IMR-90 (cell line): ENCODE measurements around the gene TMOD4. TPM values are rescaled to one million over a fixed set of nuclear protein-coding genes. Genes with fewer than 3 reads are reported as not detected.
A peak's percentile ranks its signal among the peaks of the same experiment; 100 is the strongest.

Source experiments
- ATAC-seq: fragments of 200-7000 bp; cut with Tn5 transposase; 2 replicates; pipeline ENCODE4 v1.9.1; 2020; ENCODE audit warnings: low read depth, mild to moderate bottlenecking, moderate library complexity
- BruUV-seq: library from RNA; stranded (reverse); fragments of 400-500 nt; replicated peaks from 2 replicates; lab custom pipeline; 2021; lab: Mats Ljungman, UMichigan
- CTCF ChIA-PET: fragments of 300-600 bp; formaldehyde crosslinking; extraction: SDS; loops from one replicate; lab custom pipeline; 2021; ENCODE audit warnings: antibody characterized with exemption; lab: Yijun Ruan, JAX
- POLR2A ChIA-PET: fragments of 300-600 bp; sonication (Branson Sonifier 250); formaldehyde crosslinking; loops from one replicate; lab custom pipeline; 2022; ENCODE audit warnings: antibody characterized with exemption; ENCODE audit not compliant: unreplicated experiment; lab: Charles Lee
- DNase-seq: peaks from one replicate; pipeline ENCODE4 v3.0.0; 2013
- H2AFZ ChIP-seq: replicated peaks from 2 replicates; pipeline ENCODE3; 2013; ENCODE audit warnings: low read length, mild to moderate bottlenecking; ENCODE audit not compliant: poor library complexity
- H2AK5ac ChIP-seq: 2 replicates; pipeline ENCODE4 v1.6.1; 2013; ENCODE audit warnings: low read depth, low read length, inconsistent platforms
- H2AK9ac ChIP-seq: replicated peaks from 2 replicates; pipeline ENCODE3; 2013; ENCODE audit warnings: mild to moderate bottlenecking, low read depth, low read length, moderate library complexity; ENCODE audit not compliant: poor library complexity
- H2BK120ac ChIP-seq: 2 replicates; pipeline ENCODE4 v1.6.1; 2013; ENCODE audit warnings: low read depth, low read length, inconsistent platforms
- H2BK15ac ChIP-seq: 3 replicates; pipeline ENCODE4 v1.6.1; 2013; ENCODE audit warnings: low read depth, low read length, inconsistent platforms
- H2BK20ac ChIP-seq: 2 replicates; pipeline ENCODE4 v1.6.1; 2013; ENCODE audit warnings: low read depth, mild to moderate bottlenecking, inconsistent platforms, low read length, moderate library complexity
- H2BK5ac ChIP-seq: 2 replicates; pipeline ENCODE4 v1.6.1; 2013; ENCODE audit warnings: mild to moderate bottlenecking, low read depth, low read length, inconsistent platforms; ENCODE audit not compliant: poor library complexity, severe bottlenecking
- H3K14ac ChIP-seq: replicated peaks from 2 replicates; pipeline ENCODE4 v1.6.1; 2013; ENCODE audit warnings: low read depth, low read length, inconsistent platforms
- H3K18ac ChIP-seq: 2 replicates; pipeline ENCODE4 v1.6.1; 2013; ENCODE audit warnings: low read depth, low read length, control low read depth
- H3K23ac ChIP-seq: 2 replicates; pipeline ENCODE4 v1.6.1; 2013; ENCODE audit warnings: low read depth, low read length, inconsistent platforms
- H3K27ac ChIP-seq: 2 replicates; pipeline ENCODE4 v1.5.1; 2013; ENCODE audit warnings: mild to moderate bottlenecking, control low read depth, low read length; ENCODE audit not compliant: insufficient read depth
- H3K27me3 ChIP-seq: 2 replicates; pipeline ENCODE4 v1.6.1; 2013; ENCODE audit warnings: low read length; ENCODE audit not compliant: control insufficient read depth, insufficient read depth
- H3K36me3 ChIP-seq: 2 replicates; pipeline ENCODE4 v1.6.1; 2013; ENCODE audit warnings: low read length, mixed read lengths; ENCODE audit not compliant: control insufficient read depth, insufficient read depth
- H3K4ac ChIP-seq: 2 replicates; pipeline ENCODE4 v1.6.1; 2013; ENCODE audit warnings: low read depth, low read length, inconsistent platforms
- H3K4me1 ChIP-seq: 2 replicates; pipeline ENCODE4 v1.6.1; 2013; ENCODE audit warnings: low read length, mixed read lengths; ENCODE audit not compliant: control insufficient read depth, insufficient read depth
- H3K4me2 ChIP-seq: 2 replicates; pipeline ENCODE4 v1.6.1; 2013; ENCODE audit warnings: low read depth, mild to moderate bottlenecking, control low read depth, low read length, moderate library complexity
- H3K4me3 ChIP-seq: 2 replicates; pipeline ENCODE4 v1.5.1; 2013; ENCODE audit warnings: low read depth, mild to moderate bottlenecking, control low read depth, low read length, moderate library complexity; ENCODE audit not compliant: insufficient read depth
- H3K56ac ChIP-seq: 2 replicates; pipeline ENCODE4 v1.6.1; 2013; ENCODE audit warnings: low read length, inconsistent platforms; ENCODE audit not compliant: insufficient read depth; ENCODE audit errors: extremely low read depth
- H3K79me1 ChIP-seq, 2 experiments: 2 replicates each; pipeline ENCODE4 v1.6.1; 2013; ENCODE audit warnings: low read length in 2 of 2, inconsistent platforms in 1 of 2, low read depth in 1 of 2
- H3K9ac ChIP-seq: 2 replicates; pipeline ENCODE4 v1.6.1; 2013; ENCODE audit warnings: low read depth, low read length, control low read depth
- H3K9me1 ChIP-seq: 2 replicates; pipeline ENCODE4 v1.6.1; 2013; ENCODE audit warnings: low read length, inconsistent platforms; ENCODE audit not compliant: insufficient read depth
- H3K9me3 ChIP-seq: 2 replicates; pipeline ENCODE4 v1.6.1; 2013; ENCODE audit warnings: low read length; ENCODE audit not compliant: control insufficient read depth, insufficient read depth
- H4K20me1 ChIP-seq: 2 replicates; pipeline ENCODE4 v1.6.1; 2013; ENCODE audit warnings: low read length, inconsistent platforms; ENCODE audit not compliant: insufficient read depth
- H4K5ac ChIP-seq: 2 replicates; pipeline ENCODE4 v1.6.1; 2013; ENCODE audit warnings: mild to moderate bottlenecking, low read depth, low read length, control low read depth
- H4K8ac ChIP-seq, 2 experiments: 2 replicates each; pipeline ENCODE4 v1.6.1; 2013; ENCODE audit warnings: low read depth in 2 of 2, low read length in 2 of 2, control low read depth in 1 of 2, inconsistent platforms in 1 of 2
- H4K91ac ChIP-seq: 2 replicates; pipeline ENCODE4 v1.6.1; 2013; ENCODE audit warnings: low read depth, low read length, inconsistent platforms; ENCODE audit not compliant: insufficient read depth
- CEBPB ChIP-seq: IDR thresholded peaks from 2 replicates; pipeline ENCODE4 v1.6.1; 2012; ENCODE audit warnings: low read depth, low read length, improper control_type of control experiment
- POLR2A ChIP-seq: IDR thresholded peaks from 2 replicates; pipeline ENCODE4 v1.6.1; 2012; ENCODE audit warnings: mild to moderate bottlenecking, low read depth, low read length
- RAD21 ChIP-seq: IDR thresholded peaks from 2 replicates; pipeline ENCODE4 v1.6.1; 2012; ENCODE audit warnings: low read length, improper control_type of control experiment
- USF2 ChIP-seq: fragments of 150-350 bp; IDR thresholded peaks from 2 replicates; pipeline ENCODE4 v1.6.1; 2017; ENCODE audit warnings: mild to moderate bottlenecking, antibody characterized with exemption, low read length, low read depth
- WGBS, 2 experiments: methylation state at CpG; one replicate each; pipeline versions ENCODE4 v1.1.5 to v1.1.7; 2013; ENCODE audit warnings: missing lambda C conversion rate in 2 of 2; ENCODE audit not compliant: insufficient read length in 1 of 2; ENCODE audit errors: extremely low coverage in 2 of 2; 5-methylcytosine and 5-hydroxymethylcytosine counted together
- dilution Hi-C: fragments of 300-500 bp; cut with HindIII; formaldehyde crosslinking; loops from one replicate; pipeline ENCODE4 v1.14.3; 2018; ENCODE audit warnings: low sequenced_read_pairs; ENCODE audit not compliant: unreplicated experiment
- in situ Hi-C: fragments of 300-500 bp; cut with MboI; formaldehyde crosslinking; loops from 3 replicates; pipeline ENCODE4 v1.14.3; 2019; ENCODE audit warnings: low sequenced_read_pairs, inconsistent platforms, mixed read lengths
- intact Hi-C: fragments of 100-400 bp; cut with micrococcal nuclease; formaldehyde crosslinking; loops from 2 replicates; pipeline ENCODE4 v1.10.0; 2022
- polyA plus RNA-seq, 3 experiments: library from polyadenylated mRNA; depleted of rRNA; stranded (reverse); fragments of >200 nt; gene quantifications; 2 replicates each; pipeline ENCODE4 v1.2.3, GENCODE V29; 2012; ENCODE audit warnings: low replicate concordance in 1 of 3
- total RNA-seq: library from RNA; depleted of rRNA; stranded (reverse); fragments of >200 nt; gene quantifications from 2 replicates; pipeline ENCODE4 v1.2.3, GENCODE V29; 2012

TMOD4 gene
- total and polyA plus RNA-seq, 2 of the 4 experiments (the other 2 are of a cell fraction), result 0.27 TPM; not detected in 1

- no peaks in the 10 kb centered on the region for H3K27me3 ChIP-seq
- no peak overlapping the region for H3K56ac ChIP-seq
- no peak overlapping the region for H2BK15ac ChIP-seq
- peaks cover 2% of the 10 kb centered on the region; the same call in 1 of the 2 replicates for H3K4me1 ChIP-seq
- H4K5ac ChIP-seq, result no peak overlapping the region
- ATAC-seq (no peak), DNase-seq (no peak)
- no peaks in the 10 kb centered on the region for H3K9me3 ChIP-seq
- no peak overlapping the region for H3K23ac ChIP-seq
- H3K18ac ChIP-seq, result no peak overlapping the region
- H3K4ac ChIP-seq, result no peak overlapping the region
- no peak overlapping the region for H2BK120ac ChIP-seq
- H4K20me1 ChIP-seq, result no peaks in the 10 kb centered on the region
- no peak overlapping the region for H3K9ac ChIP-seq
- peak overlapping the region; percentile 0; the same call in 1 of the 2 replicates for H2BK20ac ChIP-seq
- H2AK5ac ChIP-seq, result no peak overlapping the region
- peaks cover 8 to 28% of the 10 kb centered on the region in 2 experiments for H3K79me1 ChIP-seq
- H3K4me2 ChIP-seq, result no peak overlapping the region
- TF ChIP-seq RAD21, result no peak
- no peak for TF ChIP-seq POLR2A
- TF ChIP-seq USF2, result no peak
- TF ChIP-seq CEBPB, result no peak
- WGBS, 2 experiments, result no CpG with 5 or more reads among the region's 1 CpG
- no peak overlapping the region for H4K91ac ChIP-seq
- no peak overlapping the region for H3K14ac ChIP-seq
- no peaks in the 10 kb centered on the region for H3K36me3 ChIP-seq
- BruUV-seq, result no TSS peak
- H3K4me3 ChIP-seq, result no peak overlapping the region
- H2AFZ ChIP-seq, result no peak overlapping the region
- 0 out of 2 replicates have a peak, but pooled peaks cover 3% of the 10 kb centered on the region for H3K9me1 ChIP-seq
- intact Hi-C loops, result no loop called here
- no peak overlapping the region for H2AK9ac ChIP-seq
- dilution Hi-C loops, result no loop called here
- no peak overlapping the region for H3K27ac ChIP-seq
- ChIA-PET CTCF (no interaction called here), POLR2A (no interaction called here)
- no peak overlapping the region for H2BK5ac ChIP-seq
- no peak overlapping the region for H4K8ac ChIP-seq
- in situ Hi-C loops, result loop anchor here (10.0 kb wide), 1 partner anchor 211 kb away; no protein-coding TSS in a partner anchor
These were observed 18.1 kb upstream of the TMOD4 start for GRCh38 chr1:151193856-151194255.
